Lower lobe of right lung (tissue), 2 donors: Measurements from ENCODE around the gene DNASE1L3. TPM values are rescaled to one million over a fixed set of nuclear protein-coding genes. Genes with fewer than 3 reads are reported as not detected.

Source experiments
- ATAC-seq, 2 donors: fragments of 200-7000 bp; cut with Tn5 transposase; one replicate each; pipeline ENCODE4 v1.9.1; 2020 to 2022; ENCODE audit warnings: mild to moderate bottlenecking in 2 of 2, moderate library complexity in 2 of 2
- DNase-seq: peaks from one replicate; pipeline ENCODE4 v3.0.0-alpha.2; 2020
- H3K27ac ChIP-seq: fragments of 200-600 bp; one replicate; pipeline ENCODE4 v1.8.0; 2022
- H3K27me3 ChIP-seq: fragments of 200-600 bp; one replicate; pipeline ENCODE4 v1.8.0; 2022; ENCODE audit warnings: low read depth
- H3K36me3 ChIP-seq: fragments of 200-600 bp; one replicate; pipeline ENCODE4 v1.8.0; 2022; ENCODE audit warnings: mild to moderate bottlenecking
- H3K4me1 ChIP-seq: fragments of 200-600 bp; one replicate; pipeline ENCODE4 v1.8.0; 2022
- H3K4me3 ChIP-seq: fragments of 200-600 bp; one replicate; pipeline ENCODE4 v1.8.0; 2022; ENCODE audit warnings: mild to moderate bottlenecking
- H3K9me3 ChIP-seq: fragments of 200-600 bp; one replicate; pipeline ENCODE4 v1.8.0; 2022
- CTCF ChIP-seq: fragments of 200-600 bp; IDR thresholded peaks from one replicate; pipeline ENCODE4 v1.8.0; 2022; ENCODE audit warnings: antibody characterized with exemption, mild to moderate bottlenecking
- intact Hi-C: fragments of 100-400 bp; cut with DNase I; formaldehyde crosslinking; loops from one replicate; pipeline ENCODE4 v1.11.0; 2022
- total RNA-seq: library from RNA; stranded (reverse); fragmentation: NEBNext Ultra II Directional; extraction: Animal tissue kit (Norgen Biotek cat#: 25700); gene quantifications from one replicate; pipeline ENCODE4 v1.2.1, GENCODE V29; 2021
- donor health status: DM: no; HTN: yes; CAD: no; lungs with severe emphysema.

Gene DNASE1L3
- total RNA-seq, 1 donor from 2014 or later: 12.0 TPM

GRCh38 chr3:58164199-58164879 is 46.4 kb downstream of the DNASE1L3 start:
- TF ChIP-seq CTCF: no peak
- Histone ChIP-seq H3K27me3 (no peaks in the 10 kb centered on the region), H3K27ac (no peak overlapping the region), H3K36me3 (peaks cover 44% of the 10 kb centered on the region), H3K9me3 (no peaks in the 10 kb centered on the region), H3K4me3 (no peak overlapping the region), H3K4me1 (peaks cover 31% of the 10 kb centered on the region)
- intact Hi-C loops: no loop called here
- DNase-seq (peak; percentile 82), ATAC-seq (peak; percentile 72 to 76)

- H3K27ac ChIP-seq: no peak overlapping the region
- H3K27me3 ChIP-seq: no peaks in the 10 kb centered on the region
- TF ChIP-seq CTCF: no peak
- H3K9me3 ChIP-seq: no peaks in the 10 kb centered on the region
- ATAC-seq (peak in 1 of 2 donors; percentile 20), DNase-seq (no peak)
- intact Hi-C loops: no loop called here
- peaks cover 31% of the 10 kb centered on the region for H3K4me1 ChIP-seq
- peaks cover 44% of the 10 kb centered on the region for H3K36me3 ChIP-seq
- no peak overlapping the region for H3K4me3 ChIP-seq
Measured at GRCh38 chr3:58163234-58163633, 47.5 kb downstream of the DNASE1L3 start.

GRCh38 chr3:58161435-58162398 is 49.1 kb downstream of the DNASE1L3 start:
- Histone ChIP-seq H3K4me3 (no peak overlapping the region), H3K27me3 (no peaks in the 10 kb centered on the region), H3K4me1 (peaks cover 31% of the 10 kb centered on the region), H3K36me3 (peaks cover 56% of the 10 kb centered on the region), H3K9me3 (no peaks in the 10 kb centered on the region), H3K27ac (no peak overlapping the region)
- ATAC-seq (peak; percentile 32 to 42), DNase-seq (no peak)
- intact Hi-C loops: no loop called here
- no peak for TF ChIP-seq CTCF

DNA sequence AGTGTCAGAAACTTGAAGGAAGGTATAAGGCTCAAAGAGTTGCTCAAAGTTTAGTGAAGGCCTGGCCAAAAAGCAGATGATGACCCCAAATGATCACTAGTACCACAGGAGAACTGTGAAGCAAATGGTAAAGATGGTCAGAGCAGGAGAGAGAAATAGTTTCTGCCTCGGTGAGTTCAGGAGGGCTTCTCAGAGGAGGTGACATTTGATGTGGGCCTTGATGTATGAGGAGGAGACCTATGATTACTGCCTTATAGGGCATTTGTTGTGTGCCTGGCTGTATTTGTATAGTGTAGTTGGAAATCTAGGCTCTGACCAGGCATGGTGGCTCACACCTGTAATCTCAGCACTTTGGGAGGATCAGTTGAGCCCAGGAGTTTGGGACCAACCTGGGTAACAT is 50.4 kb downstream of the DNASE1L3 start:
- TF ChIP-seq CTCF: no peak
- no peak overlapping the region for H3K27ac ChIP-seq
- ATAC-seq (no peak), DNase-seq (no peak)
- H3K36me3 ChIP-seq: peaks cover 63% of the 10 kb centered on the region
- intact Hi-C loops: no loop called here
- no peaks in the 10 kb centered on the region for H3K27me3 ChIP-seq
- H3K4me1 ChIP-seq: peaks cover 30% of the 10 kb centered on the region
- no peak overlapping the region for H3K4me3 ChIP-seq
- no peaks in the 10 kb centered on the region for H3K9me3 ChIP-seq

DNA sequence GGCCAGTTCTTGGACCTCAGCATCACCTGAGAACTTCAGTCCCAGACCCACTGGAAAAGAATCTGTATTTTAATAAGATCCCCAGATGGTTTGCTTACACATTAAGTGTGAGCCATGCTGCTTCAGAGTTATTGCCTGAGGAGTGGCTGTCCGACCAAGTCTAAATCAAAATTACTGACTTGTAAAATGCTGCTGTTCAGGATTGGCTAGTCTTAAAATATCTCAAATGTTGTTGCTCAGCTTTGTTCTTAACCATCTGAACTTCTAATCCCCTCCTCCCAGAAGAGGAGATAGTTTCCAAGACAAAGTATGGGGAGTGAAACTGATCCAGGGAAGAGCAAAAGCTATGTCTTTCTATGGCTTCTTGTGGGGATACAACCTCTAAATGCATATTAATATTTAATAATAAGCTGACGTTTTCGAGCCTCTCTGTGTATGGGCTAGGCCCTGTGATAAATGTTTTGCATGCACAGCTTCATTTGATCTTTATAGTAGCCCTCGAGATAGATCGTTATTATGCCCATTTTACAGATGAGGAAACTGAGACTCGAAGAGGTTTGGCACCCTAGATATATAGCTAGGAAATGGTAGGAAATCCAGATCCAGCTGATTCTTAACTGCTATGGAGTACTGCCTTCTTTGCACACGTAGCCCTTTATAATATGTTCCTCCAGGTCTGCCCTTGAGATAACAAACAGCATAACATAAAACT is 52.2 kb downstream of the DNASE1L3 start:
- TF ChIP-seq CTCF: no peak
- Histone ChIP-seq H3K9me3 (no peaks in the 10 kb centered on the region), H3K27me3 (no peaks in the 10 kb centered on the region), H3K36me3 (peaks cover 71% of the 10 kb centered on the region), H3K4me3 (no peak overlapping the region), H3K27ac (no peak overlapping the region), H3K4me1 (peaks cover 12% of the 10 kb centered on the region)
- no peak for DNase-seq
- intact Hi-C loops: no loop called here
- ATAC-seq: no peak
